Stimulated activated memory B cell treated with anti-CD40 and anti-IgM and Interleukin-4, amounts not matched to agents 10 μg/mL and 1 μg/mL and 100 μg/mL, for 72 hours (primary cell): ENCODE data around the gene DBX2.
"Not testable (repeated sequence)": the region's sequence is repeated elsewhere in the genome, so short reads cannot be mapped to it uniquely, and the experiment has no call there.

Experiments used
- ATAC-seq: fragments of 150-1000 bp; cut with Tn5 transposase; 2 replicates; pipeline ENCODE4 v1.10.0; 2021
- H3K27ac Mint-ChIP-seq: one replicate; pipeline ENCODE4 v1.8.0; 2022; ENCODE audit warnings: mild to moderate bottlenecking, mixed read lengths
- H3K27me3 Mint-ChIP-seq: one replicate; pipeline ENCODE4 v1.8.0; 2022; ENCODE audit warnings: mixed read lengths
- H3K36me3 Mint-ChIP-seq: one replicate; pipeline ENCODE4 v1.8.0; 2022; ENCODE audit warnings: mixed read lengths
- H3K4me1 Mint-ChIP-seq: one replicate; pipeline ENCODE4 v1.8.0; 2022; ENCODE audit warnings: mixed read lengths
- H3K4me3 Mint-ChIP-seq: one replicate; pipeline ENCODE4 v1.8.0; 2022; ENCODE audit warnings: mild to moderate bottlenecking, moderate library complexity, mixed read lengths
- H3K9me3 Mint-ChIP-seq: one replicate; pipeline ENCODE4 v1.8.0; 2022; ENCODE audit warnings: mixed read lengths

DBX2 gene

GRCh38 chr12:45050751-45051571, at the start of gene DBX2:
Gene DBX2 (minus strand): TSS chr12:45051099. CDS start chr12:45050927, 172 bp downstream.
- Mint-ChIP-seq H3K36me3 (no peaks in the 10 kb centered on the region), H3K27ac (no peak within 1 kb of the TSS), H3K9me3 (no peaks in the 10 kb centered on the region), H3K27me3 (peaks cover 65% of the 10 kb centered on the region), H3K4me1 (no peaks in the 10 kb centered on the region), H3K4me3 (no peak within 1 kb of the TSS)
- peak; percentile 27 for ATAC-seq

- Mint-ChIP-seq H3K36me3 (no peaks in the 10 kb centered on the region), H3K27me3 (no peaks in the 10 kb centered on the region), H3K4me1 (no peaks in the 10 kb centered on the region), H3K27ac (no peak overlapping the region), H3K9me3 (no peaks in the 10 kb centered on the region), H3K4me3 (no peak overlapping the region)
- ATAC-seq: peak; percentile 41
Observed at GRCh38 chr12:45098766-45099165, 47.9 kb upstream of the DBX2 start.

GRCh38 chr12:45095417-45095816, 44.5 kb upstream of the DBX2 start:
- H3K27ac Mint-ChIP-seq, H3K36me3 Mint-ChIP-seq, H3K4me1 Mint-ChIP-seq, H3K9me3 Mint-ChIP-seq, H3K4me3 Mint-ChIP-seq, H3K27me3 Mint-ChIP-seq, ATAC-seq: not testable (repeated sequence)

- Mint-ChIP-seq H3K4me3 (no peak overlapping the region), H3K36me3 (no peaks in the 10 kb centered on the region), H3K4me1 (no peaks in the 10 kb centered on the region), H3K27ac (no peak overlapping the region), H3K27me3 (peaks cover 18% of the 10 kb centered on the region), H3K9me3 (no peaks in the 10 kb centered on the region)
- no peak for ATAC-seq
Observed at GRCh38 chr12:45093051-45093450, 42.2 kb upstream of the DBX2 start.

- Mint-ChIP-seq H3K27me3 (peaks cover 23% of the 10 kb centered on the region), H3K9me3 (peaks cover 4% of the 10 kb centered on the region), H3K4me1 (no peaks in the 10 kb centered on the region), H3K4me3 (no peak overlapping the region), H3K27ac (no peak overlapping the region), H3K36me3 (peaks cover 6% of the 10 kb centered on the region)
- ATAC-seq: no peak
Observed at GRCh38 chr12:45089411-45090075, 38.6 kb upstream of the DBX2 start.

GRCh38 chr12:45088608-45089007, 37.7 kb upstream of the DBX2 start:
- H3K27ac Mint-ChIP-seq: no peak overlapping the region
- no peak overlapping the region for H3K4me3 Mint-ChIP-seq
- H3K27me3 Mint-ChIP-seq: peaks cover 23% of the 10 kb centered on the region
- H3K9me3 Mint-ChIP-seq: peaks cover 4% of the 10 kb centered on the region
- no peaks in the 10 kb centered on the region for H3K4me1 Mint-ChIP-seq
- peaks cover 6% of the 10 kb centered on the region for H3K36me3 Mint-ChIP-seq
- no peak for ATAC-seq

GRCh38 chr12:45084248-45084647, 33.3 kb upstream of the DBX2 start:
- peaks cover 13% of the 10 kb centered on the region for H3K27me3 Mint-ChIP-seq
- H3K27ac Mint-ChIP-seq, H3K4me1 Mint-ChIP-seq, H3K36me3 Mint-ChIP-seq, H3K9me3 Mint-ChIP-seq, ATAC-seq, H3K4me3 Mint-ChIP-seq: not testable (repeated sequence)

GRCh38 chr12:45077251-45077650, 26.4 kb upstream of the DBX2 start:
- Mint-ChIP-seq H3K27me3 (no peaks in the 10 kb centered on the region), H3K4me3 (no peak overlapping the region), H3K27ac (no peak overlapping the region), H3K9me3 (no peaks in the 10 kb centered on the region), H3K4me1 (no peaks in the 10 kb centered on the region), H3K36me3 (no peaks in the 10 kb centered on the region)
- ATAC-seq: no peak

GRCh38 chr12:45076417-45077026, 25.6 kb upstream of the DBX2 start:
- Mint-ChIP-seq H3K4me1 (no peaks in the 10 kb centered on the region), H3K4me3 (no peak overlapping the region), H3K27me3 (no peaks in the 10 kb centered on the region), H3K27ac (no peak overlapping the region), H3K9me3 (no peaks in the 10 kb centered on the region), H3K36me3 (no peaks in the 10 kb centered on the region)
- no peak for ATAC-seq

GRCh38 chr12:45075587-45076282, 24.8 kb upstream of the DBX2 start:
- no peaks in the 10 kb centered on the region for H3K27me3 Mint-ChIP-seq
- no peak overlapping the region for H3K27ac Mint-ChIP-seq
- no peaks in the 10 kb centered on the region for H3K36me3 Mint-ChIP-seq
- no peaks in the 10 kb centered on the region for H3K9me3 Mint-ChIP-seq
- no peak overlapping the region for H3K4me3 Mint-ChIP-seq
- no peak for ATAC-seq
- no peaks in the 10 kb centered on the region for H3K4me1 Mint-ChIP-seq

- H3K27me3 Mint-ChIP-seq: no peaks in the 10 kb centered on the region
- H3K4me3 Mint-ChIP-seq: no peak overlapping the region
- H3K27ac Mint-ChIP-seq: no peak overlapping the region
- no peak for ATAC-seq
- no peaks in the 10 kb centered on the region for H3K36me3 Mint-ChIP-seq
- H3K4me1 Mint-ChIP-seq: no peaks in the 10 kb centered on the region
- H3K9me3 Mint-ChIP-seq: peaks cover 14% of the 10 kb centered on the region
Observed at GRCh38 chr12:45065125-45065626, 14.3 kb upstream of the DBX2 start.

- H3K27me3 Mint-ChIP-seq: no peaks in the 10 kb centered on the region
- H3K36me3 Mint-ChIP-seq: no peaks in the 10 kb centered on the region
- H3K4me1 Mint-ChIP-seq: no peaks in the 10 kb centered on the region
- no peak for ATAC-seq
- H3K4me3 Mint-ChIP-seq: no peak overlapping the region
- no peak overlapping the region for H3K27ac Mint-ChIP-seq
- H3K9me3 Mint-ChIP-seq: peaks cover 5% of the 10 kb centered on the region
Observed at GRCh38 chr12:45060976-45061375, 10.1 kb upstream of the DBX2 start.

- Mint-ChIP-seq H3K27me3 (peaks cover 60% of the 10 kb centered on the region), H3K36me3 (no peaks in the 10 kb centered on the region), H3K9me3 (no peaks in the 10 kb centered on the region), H3K4me1 (no peaks in the 10 kb centered on the region), H3K4me3 (no peak overlapping the region), H3K27ac (no peak overlapping the region)
- ATAC-seq: no peak
Observed at GRCh38 chr12:45051572-45052125, 750 bp upstream of the DBX2 start.

- Mint-ChIP-seq H3K9me3 (no peaks in the 10 kb centered on the region), H3K27me3 (peaks cover 65% of the 10 kb centered on the region), H3K4me1 (no peaks in the 10 kb centered on the region), H3K36me3 (no peaks in the 10 kb centered on the region), H3K4me3 (no peak overlapping the region), H3K27ac (no peak overlapping the region)
- ATAC-seq: no peak
Observed at GRCh38 chr12:45049912-45050750, 768 bp downstream of the DBX2 start.
